Naive thymus-derived CD8-positive, alpha-beta T cell (primary cell): ENCODE measurements around the gene ZNF597. TPM values are rescaled to one million over a fixed set of nuclear protein-coding genes. Genes with fewer than 3 reads are reported as not detected.

Source experiments
- ATAC-seq, 2 donors: fragments of 150-1000 bp; cut with Tn5 transposase in 1 of 2; sonication (Bioruptor Pico), chemical (Tn5 transposase) in 1 of 2; 1 replicate in 1 of 2; 2 replicates in 1 of 2; pipeline ENCODE4 v1.10.0; 2021; ENCODE audit warnings: mild to moderate bottlenecking in 2 of 2, moderate library complexity in 2 of 2
- POLR2A ChIA-PET: fragments of 350-600 bp; sonication (Branson Sonifier 250); formaldehyde crosslinking; loops from one replicate; lab custom pipeline; 2021; ENCODE audit warnings: antibody characterized with exemption; lab: Charles Lee
- DNase-seq, 10 donors: peaks; one replicate each; pipeline versions ENCODE4 v3.0.0 to v3.0.0-alpha.2; 2020 to 2022
- H3K27ac Mint-ChIP-seq, 10 donors: one replicate each; pipeline ENCODE4 v1.8.0; 2020 to 2022; ENCODE audit warnings: mild to moderate bottlenecking in 10 of 10, mixed read lengths in 10 of 10, moderate library complexity in 4 of 10, inconsistent platforms in 1 of 10
- H3K27me3 Mint-ChIP-seq, 5 donors: one replicate each; pipeline ENCODE4 v1.8.0; 2021 to 2022; ENCODE audit warnings: mixed read lengths in 5 of 5
- H3K36me3 Mint-ChIP-seq, 3 donors: one replicate each; pipeline ENCODE4 v1.8.0; 2020 to 2022; ENCODE audit warnings: mixed read lengths in 3 of 3, mild to moderate bottlenecking in 2 of 3, inconsistent platforms in 1 of 3
- H3K4me1 Mint-ChIP-seq, 4 donors: one replicate each; pipeline ENCODE4 v1.8.0; 2021 to 2022; ENCODE audit warnings: mixed read lengths in 4 of 4
- H3K4me3 Mint-ChIP-seq, 10 donors: one replicate each; pipeline ENCODE4 v1.8.0; 2020 to 2022; ENCODE audit warnings: mild to moderate bottlenecking in 10 of 10, mixed read lengths in 10 of 10, moderate library complexity in 6 of 10, inconsistent platforms in 1 of 10
- H3K9me3 Mint-ChIP-seq, 9 donors: one replicate each; pipeline ENCODE4 v1.8.0; 2020 to 2022; ENCODE audit warnings: mixed read lengths in 9 of 9, mild to moderate bottlenecking in 3 of 9, inconsistent platforms in 1 of 9, moderate library complexity in 1 of 9
- polyA plus RNA-seq, 3 donors: library from polyadenylated mRNA; unstranded; fragments of 300-500 nt; fragmentation: Illumina TruSeq; gene quantifications; one replicate each; pipeline ENCODE4 v1.2.3, GENCODE V29; 2021
- total RNA-seq, 8 experiments: library from RNA in 2 of 8; stranded (reverse) in 2 of 8; gene quantifications; one replicate each; pipeline ENCODE4 v1.2.3 and lab custom pipeline; 2021 to 2026

ZNF597 gene
- total RNA-seq (1 to 10 TPM; 5.7 to 5.8 TPM), polyA plus RNA-seq (1 to 10 TPM; 1.1 to 2.3 (median 1.9) TPM), total RNA-seq (lab: John Stamatoyannopoulos, UW) (7.1 to 18.8 (median 15.3) reads per million in 6 experiments)

- H3K27ac Mint-ChIP-seq: peak within 1 kb of the TSS; percentile 88 to 99 (median 96)
- ATAC-seq: peak; percentile 93 to 97
- no peaks in the 10 kb centered on the region for H3K27me3 Mint-ChIP-seq
- peak; percentile 54 to 89 (median 80) for DNase-seq
- peaks cover 5 to 48% (median 28%) of the 10 kb centered on the region in 4 donors for H3K4me1 Mint-ChIP-seq
- POLR2A ChIA-PET: interaction anchor here (0.6 to 3.2 kb wide), 18 partner anchors 12 to 314 kb away, joined by 3 to 21 read pairs (median 5); partner anchors contain the start of genes CLUAP1, SLX4, ZNF174 and ZNF200
- peak within 1 kb of the TSS; percentile 92 to 99 (median 95) for H3K4me3 Mint-ChIP-seq
- H3K9me3 Mint-ChIP-seq: peaks cover 0 to 26% (median 13%) of the 10 kb centered on the region in 9 donors
- peaks cover 24 to 35% (median 24%) of the 10 kb centered on the region in 3 donors for H3K36me3 Mint-ChIP-seq
These were observed at the start of gene ZNF597, which contains the start of gene NAA60 for GRCh38 chr16:3443108-3444031. Gene ZNF597, minus strand, starts transcription at chr16:3443504. Its CDS starts 351 bp downstream, at chr16:3443153. Gene NAA60, plus strand, starts transcription at chr16:3443680. Its CDS starts 32,548 bp downstream, at chr16:3476228.

GRCh38 chr16:3492356-3492755 is 49.1 kb upstream of the ZNF597 start:
- Mint-ChIP-seq H3K9me3 (no peaks in the 10 kb centered on the region), H3K4me1 (peaks cover 4 to 9% (median 6%) of the 10 kb centered on the region in 4 donors), H3K27me3 (no peaks in the 10 kb centered on the region), H3K4me3 (no peak overlapping the region), H3K27ac (peak overlapping the region in 1 of 10 donors; percentile 62), H3K36me3 (no peaks in the 10 kb centered on the region)
- no peak for ATAC-seq
- no peak for DNase-seq
- POLR2A ChIA-PET: interaction anchor here (0.7 kb wide), 1 partner anchor 23 kb away, joined by 3 read pairs; no protein-coding TSS in a partner anchor

DNA sequence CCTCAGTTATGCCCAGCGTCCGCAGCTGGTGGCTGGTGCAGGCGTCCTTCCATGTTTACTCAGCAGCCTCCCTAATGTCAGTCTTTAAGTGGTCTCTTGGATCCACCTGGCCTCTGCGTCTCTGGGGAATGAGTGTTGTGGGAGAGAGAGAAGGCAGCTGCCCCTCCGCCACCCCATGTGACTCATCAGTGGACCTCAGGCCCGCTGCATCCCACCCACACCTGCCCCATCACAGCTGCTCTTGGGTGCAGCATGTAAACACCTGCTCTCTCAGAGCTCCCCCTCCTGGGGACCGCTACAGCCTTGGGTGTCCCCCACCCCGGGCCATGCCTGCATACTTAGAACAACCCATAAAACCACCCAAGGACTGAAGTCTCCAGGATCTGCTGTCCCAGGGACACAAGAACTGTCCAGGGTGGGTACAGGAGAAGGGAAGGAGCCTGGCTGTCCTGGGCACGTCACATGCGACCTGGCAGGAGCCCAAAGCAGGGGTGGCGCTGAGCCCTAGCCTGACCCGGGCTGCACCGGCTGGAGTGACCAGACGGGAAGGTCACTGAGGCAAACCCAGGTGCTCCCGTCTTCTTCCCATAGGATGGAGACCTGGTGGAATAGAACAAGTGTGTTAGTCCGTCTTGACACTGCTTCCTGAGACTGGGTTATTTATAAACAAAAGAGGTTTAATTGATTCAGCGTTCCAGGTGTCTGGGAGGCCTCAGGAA is 47.8 kb upstream of the ZNF597 start:
- peaks cover 4 to 9% (median 6%) of the 10 kb centered on the region in 4 donors for H3K4me1 Mint-ChIP-seq
- no peaks in the 10 kb centered on the region for H3K9me3 Mint-ChIP-seq
- POLR2A ChIA-PET: interaction anchor here (0.7 to 1.2 kb wide), 4 partner anchors 9 to 199 kb away, joined by 3 to 8 read pairs (median 4); no protein-coding TSS in a partner anchor
- H3K36me3 Mint-ChIP-seq: peaks cover 0 to 5% (median 0%) of the 10 kb centered on the region in 3 donors
- DNase-seq (no peak), ATAC-seq (peak in 1 of 2 donors; percentile 29)
- no peaks in the 10 kb centered on the region for H3K27me3 Mint-ChIP-seq
- peak overlapping the region in 5 of 10 donors; percentile 38 to 92 (median 87) for H3K27ac Mint-ChIP-seq
- H3K4me3 Mint-ChIP-seq: no peak overlapping the region

- peaks cover 4 to 9% (median 6%) of the 10 kb centered on the region in 4 donors for H3K4me1 Mint-ChIP-seq
- H3K9me3 Mint-ChIP-seq: no peaks in the 10 kb centered on the region
- no peak for ATAC-seq
- no peak overlapping the region for H3K4me3 Mint-ChIP-seq
- H3K36me3 Mint-ChIP-seq: peaks cover 0 to 20% (median 0%) of the 10 kb centered on the region in 3 donors
- H3K27me3 Mint-ChIP-seq: no peaks in the 10 kb centered on the region
- H3K27ac Mint-ChIP-seq: peak overlapping the region in 1 of 10 donors; percentile 72
- no peak for DNase-seq
- POLR2A ChIA-PET: no interaction called here
These were observed 45.5 kb upstream of the ZNF597 start for GRCh38 chr16:3488801-3489200.

DNA sequence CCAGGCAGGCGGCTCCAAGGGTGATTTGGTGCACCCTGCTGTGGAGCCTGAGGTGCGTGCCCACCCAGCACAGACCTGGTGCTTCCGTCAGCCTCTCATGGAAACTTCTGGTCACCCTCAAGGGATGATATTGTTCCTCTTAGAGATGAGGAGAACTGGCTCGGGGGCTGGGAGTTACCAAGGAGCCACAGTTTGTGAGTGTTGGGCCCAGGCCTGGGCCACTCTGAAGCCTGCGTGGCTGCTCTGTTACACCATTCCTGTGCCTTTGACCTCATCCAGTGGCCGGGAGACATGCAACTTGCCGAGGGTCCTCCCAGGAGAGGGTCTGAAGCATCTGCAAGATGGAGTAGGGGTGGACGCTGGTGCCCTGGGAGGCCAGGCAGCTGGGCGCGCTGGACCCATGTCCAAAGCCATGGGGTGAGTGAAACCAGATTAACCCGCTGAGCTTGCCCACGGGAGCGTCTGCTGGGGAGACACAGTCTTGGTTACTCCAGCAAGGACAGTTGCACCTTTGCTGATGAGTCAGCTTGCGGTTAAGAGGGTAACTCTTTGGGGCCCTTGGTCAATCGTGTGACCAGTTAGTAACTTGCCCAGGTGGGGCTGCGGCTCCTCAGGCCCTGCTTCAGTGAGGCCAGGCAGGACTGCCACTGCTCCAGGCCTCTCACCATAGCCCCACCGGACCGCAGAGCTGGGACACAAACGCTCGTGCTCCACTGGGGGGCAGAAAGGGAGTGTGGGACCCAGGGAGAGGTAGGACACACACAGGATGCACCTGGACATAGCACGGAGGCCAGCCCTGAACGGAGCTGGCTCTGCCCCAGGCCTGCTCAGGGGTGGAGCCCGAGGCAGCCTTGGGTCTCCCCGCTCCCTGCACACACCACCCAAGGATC is 44.5 kb upstream of the ZNF597 start:
- DNase-seq (no peak), ATAC-seq (no peak)
- Mint-ChIP-seq H3K36me3 (peaks cover 0 to 30% (median under 1%) of the 10 kb centered on the region in 3 donors), H3K27ac (peak overlapping the region in 2 of 10 donors; percentile 72 to 75), H3K4me3 (no peak overlapping the region), H3K4me1 (peaks cover 4 to 10% (median 8%) of the 10 kb centered on the region in 4 donors), H3K9me3 (no peaks in the 10 kb centered on the region), H3K27me3 (no peaks in the 10 kb centered on the region)
- POLR2A ChIA-PET: no interaction called here

GRCh38 chr16:3486506-3487215 is 43.4 kb upstream of the ZNF597 start:
- Mint-ChIP-seq H3K4me3 (no peak overlapping the region), H3K9me3 (no peaks in the 10 kb centered on the region), H3K36me3 (peaks cover 0 to 41% (median 6%) of the 10 kb centered on the region in 3 donors), H3K27ac (peak overlapping the region in 1 of 10 donors; percentile 5), H3K27me3 (no peaks in the 10 kb centered on the region), H3K4me1 (peaks cover 4 to 11% (median 6%) of the 10 kb centered on the region in 4 donors)
- POLR2A ChIA-PET: interaction anchor here (0.7 to 1.9 kb wide), 2 partner anchors 12 to 23 kb away, joined by 4 to 7 read pairs; no protein-coding TSS in a partner anchor
- no peak for ATAC-seq
- no peak for DNase-seq

GRCh38 chr16:3485821-3486505 is 42.7 kb upstream of the ZNF597 start:
- Mint-ChIP-seq H3K27me3 (no peaks in the 10 kb centered on the region), H3K4me3 (no peak overlapping the region), H3K36me3 (peaks cover 0 to 48% (median 6%) of the 10 kb centered on the region in 3 donors), H3K27ac (peak overlapping the region in 1 of 10 donors; percentile 52), H3K9me3 (no peaks in the 10 kb centered on the region), H3K4me1 (peaks cover 0 to 8% (median 3%) of the 10 kb centered on the region in 4 donors)
- ATAC-seq (peak; percentile 32 to 39), DNase-seq (no peak)
- POLR2A ChIA-PET: interaction anchor here (0.7 to 1.9 kb wide), 3 partner anchors 13 to 25 kb away, joined by 3 to 7 read pairs (median 4); no protein-coding TSS in a partner anchor

DNA sequence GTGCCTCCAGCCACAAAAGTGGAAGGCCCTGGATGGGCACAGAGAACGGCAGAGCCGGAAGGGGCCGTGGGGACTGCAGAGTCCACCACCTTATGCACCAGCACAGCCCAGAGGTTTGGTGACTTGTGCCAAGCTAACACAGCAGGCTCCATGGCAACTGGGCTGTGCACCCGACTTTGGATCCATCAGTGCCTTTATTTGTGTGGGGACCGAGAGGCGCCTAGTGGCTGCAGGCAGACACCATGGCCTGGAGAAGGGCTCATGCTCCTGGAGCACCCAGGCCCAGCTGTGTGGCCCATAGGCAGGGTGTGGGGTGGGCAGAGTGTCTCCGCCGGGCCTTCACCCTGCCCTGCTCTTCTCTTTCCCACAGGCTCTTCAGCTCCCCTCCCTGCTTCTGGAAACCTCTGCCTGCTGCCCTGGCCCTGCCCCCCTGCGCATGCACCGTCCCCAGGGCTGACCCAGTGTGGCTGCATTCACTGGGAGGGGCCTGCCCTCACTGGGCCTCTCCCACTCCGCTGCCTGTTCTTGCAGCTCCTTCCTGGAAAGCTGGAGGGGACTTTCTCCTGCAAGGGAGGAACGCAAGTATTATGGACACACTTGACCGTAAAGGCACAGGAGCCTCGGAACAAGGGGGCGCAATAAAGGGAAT is 41.9 kb upstream of the ZNF597 start:
- no peak for DNase-seq
- POLR2A ChIA-PET: interaction anchor here (0.5 to 1.9 kb wide), 3 partner anchors 24 to 377 kb away, joined by 3 to 7 read pairs (median 4); no protein-coding TSS in a partner anchor
- no peak overlapping the region for H3K27ac Mint-ChIP-seq

GRCh38 chr16:3484318-3485096 is 41.2 kb upstream of the ZNF597 start:
- POLR2A ChIA-PET: interaction anchor here (0.5 to 1.2 kb wide), 3 partner anchors 12 to 377 kb away, joined by 3 to 4 read pairs (median 3); no protein-coding TSS in a partner anchor
- ATAC-seq (no peak), DNase-seq (no peak)
- H3K27me3 Mint-ChIP-seq: no peaks in the 10 kb centered on the region
- H3K4me3 Mint-ChIP-seq: no peak overlapping the region
- peaks cover 0 to 63% (median 6%) of the 10 kb centered on the region in 3 donors for H3K36me3 Mint-ChIP-seq
- H3K9me3 Mint-ChIP-seq: no peaks in the 10 kb centered on the region
- H3K27ac Mint-ChIP-seq: no peak overlapping the region
- H3K4me1 Mint-ChIP-seq: peaks cover 0 to 10% (median 4%) of the 10 kb centered on the region in 4 donors

More for the DNA sequence above, 41.9 kb upstream of the ZNF597 start:
- Mint-ChIP-seq H3K36me3 (peaks cover 0 to 56% (median 6%) of the 10 kb centered on the region in 3 donors), H3K4me1 (peaks cover 0 to 8% (median 4%) of the 10 kb centered on the region in 4 donors), H3K27me3 (no peaks in the 10 kb centered on the region), H3K9me3 (no peaks in the 10 kb centered on the region), H3K4me3 (no peak overlapping the region)
- no peak for ATAC-seq
